Measurements from ENCODE around the gene DMAP1.

The DMAP1 gene

DNA sequence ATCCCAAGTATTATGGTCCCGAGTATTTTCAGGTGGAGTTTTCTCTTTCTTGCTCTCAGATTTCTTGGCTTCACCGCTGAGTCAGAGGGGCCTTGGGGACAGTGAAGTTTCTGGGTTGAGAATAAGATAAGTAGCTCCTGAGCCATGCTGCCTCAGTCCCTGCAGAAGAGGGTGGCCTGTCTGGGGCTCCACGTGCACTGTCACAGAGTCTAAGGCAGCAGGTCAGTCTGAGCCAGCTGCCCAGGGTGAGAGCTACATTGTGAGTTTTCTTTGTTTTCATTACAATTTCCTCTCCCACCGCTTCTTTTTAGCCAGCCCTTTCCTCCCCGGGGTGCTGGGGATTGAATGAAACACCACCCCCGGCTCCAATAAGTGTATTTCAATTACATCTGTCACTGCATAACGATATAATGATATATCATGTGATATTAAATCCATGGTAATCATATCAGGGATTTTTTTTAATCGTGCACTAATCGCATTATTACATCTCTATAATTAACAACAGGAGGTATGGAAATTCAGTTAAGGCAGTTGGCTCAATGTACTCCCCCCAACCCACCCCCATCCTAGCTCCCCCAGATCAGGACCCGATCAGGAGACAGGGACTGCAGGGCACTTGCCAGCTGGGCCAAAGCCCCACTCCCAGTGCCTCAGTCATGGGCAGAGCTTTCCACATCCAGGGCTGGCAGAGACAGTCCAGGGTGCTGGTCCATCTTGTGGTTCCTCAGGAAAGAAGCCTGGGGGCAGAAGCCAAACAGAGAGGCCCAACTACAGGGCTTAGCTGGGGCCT lies 43.7 kb downstream of the DMAP1 start:
- no peak for DNase-seq

- no peak for DNase-seq
Measured at GRCh38 chr1:44259090-44259489, 45.8 kb downstream of the DMAP1 start.

DNA sequence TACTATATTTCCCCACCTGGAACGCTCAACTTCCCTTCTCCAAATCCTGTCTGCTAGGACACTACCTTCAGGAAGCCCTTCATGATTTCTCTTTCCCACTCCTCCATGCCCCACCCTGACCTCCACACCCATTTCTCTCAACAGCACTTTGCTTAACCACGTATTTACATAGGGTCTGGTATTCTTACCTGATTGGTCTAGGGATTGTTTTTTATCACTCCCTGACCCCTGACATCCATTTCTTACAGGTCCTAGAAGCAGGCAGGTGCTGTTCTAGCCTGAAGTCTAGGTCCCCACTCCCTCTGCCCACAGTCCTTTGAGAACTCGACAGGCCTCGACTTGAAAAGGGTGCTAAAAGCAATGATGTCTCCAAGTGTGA lies 47.5 kb downstream of the DMAP1 start:
- no peak for DNase-seq

DNA sequence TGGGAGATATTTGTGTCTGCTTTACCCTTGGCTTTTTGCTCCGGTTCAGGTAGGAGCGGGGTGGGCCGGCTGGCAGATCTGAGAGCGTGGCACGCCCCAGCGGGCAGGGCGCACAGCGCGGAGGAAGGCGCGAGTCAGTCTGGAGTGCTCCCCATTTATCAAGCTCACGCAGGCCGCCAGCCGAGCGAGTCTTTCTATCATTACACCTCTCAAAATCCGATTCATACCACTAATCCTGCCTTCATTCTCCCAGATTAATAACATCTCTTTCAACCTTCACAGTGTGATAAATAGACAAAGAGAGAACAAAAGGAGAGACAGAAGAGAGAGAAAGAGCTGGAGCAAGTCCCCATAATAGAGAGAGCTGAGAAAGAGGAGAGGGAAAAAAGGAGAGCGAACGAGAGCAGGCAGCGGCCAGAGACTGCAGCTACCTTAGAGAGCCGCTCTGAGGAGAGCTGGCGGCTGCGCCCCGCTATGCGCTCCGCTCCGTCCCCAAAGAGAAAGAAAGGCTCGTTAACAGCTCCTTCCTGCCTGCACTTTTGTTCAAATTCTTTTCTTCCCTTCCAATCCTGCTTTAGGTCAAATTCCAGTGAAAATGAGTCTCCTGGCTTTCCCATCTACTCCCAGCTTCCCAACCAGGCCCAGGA lies 48.0 kb downstream of the DMAP1 start:
- no peak for DNase-seq

GRCh38 chr1:44261962-44262361 lies 48.7 kb downstream of the DMAP1 start:
- DNase-seq = no peak

DNA sequence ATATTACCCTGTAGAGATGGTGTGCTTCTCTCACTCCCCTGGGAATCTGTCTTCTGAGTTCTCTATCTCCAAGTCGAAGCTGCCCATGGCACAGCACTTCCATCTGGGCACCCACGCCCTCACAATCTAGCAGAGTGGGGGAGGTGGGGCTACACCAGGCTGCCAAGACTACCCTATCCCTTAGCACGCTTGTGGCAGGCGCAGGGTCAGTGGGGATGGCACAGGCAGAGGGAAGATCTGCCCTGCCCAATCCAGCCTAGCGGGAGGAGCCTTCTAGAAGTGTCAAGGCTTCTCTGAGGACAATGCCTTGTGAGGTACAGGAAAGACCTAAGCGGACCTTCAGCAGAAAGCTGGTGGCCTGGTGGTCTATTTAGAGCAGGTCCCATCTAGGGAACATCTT lies 49.1 kb downstream of the DMAP1 start:
- DNase-seq = no peak

DNA sequence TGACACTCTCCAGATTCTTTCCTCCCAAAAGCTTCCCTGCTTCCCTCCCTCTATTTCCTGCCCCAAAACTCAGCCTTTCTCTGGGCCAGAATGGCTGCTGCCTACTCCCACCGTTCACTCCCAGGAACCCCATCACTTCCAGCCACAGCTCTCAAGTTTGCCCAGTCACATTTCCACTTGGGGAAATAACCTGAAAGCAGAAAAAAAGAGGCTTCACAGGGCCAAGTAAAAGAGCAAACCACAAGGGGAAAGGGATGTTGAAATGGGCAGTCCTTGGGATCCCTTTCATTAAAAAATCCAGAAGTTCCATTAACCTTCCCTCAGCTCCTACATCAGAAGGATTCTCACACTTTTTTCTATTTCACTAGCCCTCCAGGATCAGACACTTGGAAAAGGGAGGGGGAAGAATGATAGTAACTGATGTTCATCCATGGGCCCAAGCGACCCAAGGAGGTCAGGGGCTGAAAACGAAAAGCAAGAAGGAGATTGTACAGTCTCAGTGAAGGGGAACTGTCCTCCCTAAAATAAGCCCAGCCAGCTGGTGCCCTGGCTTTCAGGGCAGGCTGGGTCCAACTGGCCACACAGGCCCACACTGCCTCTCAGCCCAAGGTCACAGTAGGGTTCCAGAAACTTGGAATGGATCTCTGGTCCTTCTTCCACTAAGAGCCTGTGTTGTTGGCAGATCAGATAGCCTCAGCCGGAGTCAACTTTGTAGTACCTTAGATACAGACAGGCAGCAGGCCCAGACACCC lies 49.7 kb downstream of the DMAP1 start:
- no peak for DNase-seq

DNA sequence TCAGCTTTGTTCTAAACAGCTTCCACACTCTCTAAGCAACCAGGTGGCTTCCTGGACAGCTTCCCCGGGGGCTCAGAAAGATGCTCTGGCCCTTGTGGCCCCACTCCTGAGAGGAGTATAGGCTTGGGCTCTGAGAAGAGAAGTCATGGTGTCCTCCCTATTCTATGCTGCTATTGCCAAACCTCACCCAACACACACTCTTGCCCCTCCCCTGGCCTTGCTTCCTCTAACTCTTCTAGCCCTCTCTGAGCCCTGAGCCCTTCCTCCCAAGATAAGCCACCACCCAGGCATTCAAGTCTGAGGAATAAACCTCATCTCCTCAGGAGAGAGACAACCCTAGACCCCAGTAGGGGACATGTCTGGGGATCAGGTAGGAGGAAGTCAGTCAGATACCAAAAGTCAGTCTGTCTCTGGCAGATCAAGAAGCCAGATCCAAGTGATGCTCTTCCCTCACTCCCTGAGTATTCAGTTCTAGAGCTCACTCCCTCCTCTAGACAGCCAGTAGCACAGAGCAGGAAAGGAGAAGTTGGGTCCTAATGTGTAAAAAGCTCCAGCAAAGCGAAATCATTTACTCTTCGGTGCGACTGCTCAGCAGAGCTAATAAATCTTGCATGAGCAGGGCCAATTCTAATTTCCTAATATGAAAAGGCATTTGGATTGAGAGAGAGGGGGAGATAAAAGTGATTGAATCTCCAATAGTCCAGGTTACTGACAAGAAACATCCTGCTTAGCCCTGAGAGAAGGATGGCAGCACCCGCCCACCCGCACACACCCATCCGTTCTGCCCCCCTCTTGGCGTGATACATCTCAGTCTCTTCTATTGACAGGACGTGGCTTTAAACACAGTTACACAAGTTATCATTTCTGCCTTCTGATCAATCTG lies 50.5 kb downstream of the DMAP1 start:
- DNase-seq = no peak

GRCh38 chr1:44264451-44264771 lies 51.1 kb downstream of the DMAP1 start:
- no peak for DNase-seq

DNA sequence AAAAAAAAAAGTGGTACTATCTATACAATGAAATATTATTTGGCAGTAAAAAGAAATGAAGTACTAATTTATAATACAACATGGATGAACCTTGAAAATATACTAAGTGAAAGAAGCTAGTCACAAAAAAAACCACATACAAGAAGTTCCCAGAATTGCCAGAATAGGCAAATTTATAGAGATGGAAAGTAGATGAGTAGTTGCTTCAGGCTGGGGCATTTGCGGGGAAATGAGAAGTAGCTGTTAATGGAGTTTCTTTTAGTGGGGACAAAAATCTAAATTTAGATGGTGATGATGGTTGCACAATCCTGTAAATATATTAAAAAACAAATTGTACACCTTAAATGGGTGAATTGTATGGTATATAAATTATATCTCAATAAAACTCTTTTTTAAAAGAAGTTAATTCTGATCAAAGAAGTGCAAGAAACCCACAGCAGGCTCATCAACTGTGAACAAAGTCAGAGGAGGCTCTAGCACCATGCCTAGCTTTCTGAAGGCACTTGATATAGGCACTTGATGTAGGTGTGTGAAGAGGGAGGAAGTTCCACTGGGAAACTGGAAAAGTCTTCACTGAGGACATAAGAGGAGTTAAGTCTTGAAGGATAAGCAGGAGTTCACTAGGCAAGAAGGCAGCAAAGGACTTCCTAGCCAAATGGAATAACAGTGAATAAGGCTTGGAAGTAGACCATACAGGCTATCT lies 52.5 kb downstream of the DMAP1 start:
- DNase-seq = no peak

- DNase-seq = no peak
Measured at GRCh38 chr1:44266400-44267344, 53.4 kb downstream of the DMAP1 start.

GRCh38 chr1:44267438-44267837 lies 54.2 kb downstream of the DMAP1 start:
- no peak for DNase-seq

GRCh38 chr1:44268054-44268453 lies 54.8 kb downstream of the DMAP1 start:
- DNase-seq = no peak

Data from fibroblast of skin of right quadriceps (primary cell).